ENCODE data around the gene HOXA1.

GRCh38 chr7:27064159-27064558 is 31.6 kb downstream of the HOXA1 start:
- TF ChIP-seq POLR2A (IDR thresholded peaks at IDR 0.05; ENCODE audit: low read length) (no peak), GATA1 (IDR thresholded peaks at IDR 0.05; ENCODE audit: low read depth, low read length) (no peak)

Measured in erythroblast (primary cell).